ENCODE measurements around the gene GNAZ.
"Not testable (repeated sequence)": the region's sequence is repeated elsewhere in the genome, so short reads cannot be mapped to it uniquely, and the experiment has no call there.

DNA sequence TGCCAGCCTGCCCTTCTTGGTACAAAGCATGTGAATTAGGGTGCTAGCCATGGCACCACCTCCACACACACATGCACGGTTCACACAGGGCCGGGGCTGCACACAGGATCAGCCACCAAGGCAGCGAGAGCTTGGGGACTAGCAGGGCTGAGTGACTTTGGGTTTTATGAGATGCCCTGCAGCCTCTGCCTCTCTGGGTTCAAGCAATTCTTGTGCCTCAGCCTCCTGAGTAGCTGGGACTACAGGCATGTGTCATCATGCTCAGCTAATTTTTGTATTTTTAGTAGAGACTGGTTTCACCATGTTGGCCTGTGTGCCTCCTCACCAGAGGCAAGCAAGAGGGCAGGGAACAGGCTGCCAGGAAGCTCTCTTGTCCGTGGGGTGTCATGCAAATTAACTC, 66.7 kb downstream of the GNAZ start:
- TF ChIP-seq, protein P1, sequence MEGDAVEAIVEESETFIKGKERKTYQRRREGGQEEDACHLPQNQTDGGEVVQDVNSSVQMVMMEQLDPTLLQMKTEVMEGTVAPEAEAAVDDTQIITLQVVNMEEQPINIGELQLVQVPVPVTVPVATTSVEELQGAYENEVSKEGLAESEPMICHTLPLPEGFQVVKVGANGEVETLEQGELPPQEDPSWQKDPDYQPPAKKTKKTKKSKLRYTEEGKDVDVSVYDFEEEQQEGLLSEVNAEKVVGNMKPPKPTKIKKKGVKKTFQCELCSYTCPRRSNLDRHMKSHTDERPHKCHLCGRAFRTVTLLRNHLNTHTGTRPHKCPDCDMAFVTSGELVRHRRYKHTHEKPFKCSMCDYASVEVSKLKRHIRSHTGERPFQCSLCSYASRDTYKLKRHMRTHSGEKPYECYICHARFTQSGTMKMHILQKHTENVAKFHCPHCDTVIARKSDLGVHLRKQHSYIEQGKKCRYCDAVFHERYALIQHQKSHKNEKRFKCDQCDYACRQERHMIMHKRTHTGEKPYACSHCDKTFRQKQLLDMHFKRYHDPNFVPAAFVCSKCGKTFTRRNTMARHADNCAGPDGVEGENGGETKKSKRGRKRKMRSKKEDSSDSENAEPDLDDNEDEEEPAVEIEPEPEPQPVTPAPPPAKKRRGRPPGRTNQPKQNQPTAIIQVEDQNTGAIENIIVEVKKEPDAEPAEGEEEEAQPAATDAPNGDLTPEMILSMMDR (IDR thresholded peaks at IDR 0.05; ENCODE audit: low read depth, low read length, poor library complexity, severe bottlenecking), result not testable (repeated sequence)
- not testable (repeated sequence) for TF ChIP-seq EZH2phosphoT487 (IDR thresholded peaks at IDR 0.05; ENCODE audit: borderline replicate concordance, low read length)
